Activated gamma-delta T cell treated with anti-CD3 and anti-CD28 coated beads, Interleukin-2, amount 50 U/mL, for 16 hours (primary cell): ENCODE measurements around the gene INPP4B.

ENCODE experiments used
- DNase-seq: peaks from one replicate; pipeline ENCODE4 v3.0.0-alpha.2; 2020; ENCODE audit warnings: low read depth

Gene INPP4B

DNA sequence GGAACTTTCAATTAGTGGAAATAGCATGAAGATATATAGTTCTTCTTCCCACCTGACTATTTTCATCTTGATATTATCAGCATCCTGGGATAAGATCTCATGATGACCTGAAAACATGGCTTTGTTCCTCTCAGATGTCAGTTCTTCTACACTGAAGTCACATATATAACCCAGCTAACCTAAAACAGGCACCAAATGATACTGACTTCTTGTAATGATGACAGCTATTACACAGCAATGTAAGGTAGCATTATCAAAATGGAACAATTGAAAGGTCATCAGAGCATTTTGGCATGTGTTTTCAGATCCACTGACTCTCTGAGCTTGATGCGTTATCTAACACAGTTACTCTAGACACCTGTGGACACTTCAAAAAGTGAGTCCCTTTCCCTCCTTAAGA, 469.9 kb downstream of the INPP4B start:
- DNase-seq = no peak

DNA sequence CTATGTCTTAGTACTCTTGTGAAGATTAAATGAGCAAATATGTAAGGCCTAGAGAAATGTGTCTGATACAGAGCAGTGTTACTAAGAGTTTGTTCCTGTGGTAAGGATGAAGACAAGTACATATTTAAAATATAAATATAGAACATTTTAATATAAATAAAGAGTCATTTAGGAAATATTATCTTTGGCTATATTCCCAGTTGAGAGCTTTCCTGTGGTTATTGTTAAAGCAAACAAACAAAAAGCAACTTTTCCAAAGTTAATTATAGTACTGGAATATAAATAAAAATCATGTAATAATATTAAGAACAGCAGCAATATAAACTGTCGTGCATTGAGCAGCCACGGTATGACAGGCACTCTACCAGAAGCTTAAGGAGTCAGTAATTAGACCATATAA, 472.5 kb downstream of the INPP4B start:
- no peak for DNase-seq

DNA sequence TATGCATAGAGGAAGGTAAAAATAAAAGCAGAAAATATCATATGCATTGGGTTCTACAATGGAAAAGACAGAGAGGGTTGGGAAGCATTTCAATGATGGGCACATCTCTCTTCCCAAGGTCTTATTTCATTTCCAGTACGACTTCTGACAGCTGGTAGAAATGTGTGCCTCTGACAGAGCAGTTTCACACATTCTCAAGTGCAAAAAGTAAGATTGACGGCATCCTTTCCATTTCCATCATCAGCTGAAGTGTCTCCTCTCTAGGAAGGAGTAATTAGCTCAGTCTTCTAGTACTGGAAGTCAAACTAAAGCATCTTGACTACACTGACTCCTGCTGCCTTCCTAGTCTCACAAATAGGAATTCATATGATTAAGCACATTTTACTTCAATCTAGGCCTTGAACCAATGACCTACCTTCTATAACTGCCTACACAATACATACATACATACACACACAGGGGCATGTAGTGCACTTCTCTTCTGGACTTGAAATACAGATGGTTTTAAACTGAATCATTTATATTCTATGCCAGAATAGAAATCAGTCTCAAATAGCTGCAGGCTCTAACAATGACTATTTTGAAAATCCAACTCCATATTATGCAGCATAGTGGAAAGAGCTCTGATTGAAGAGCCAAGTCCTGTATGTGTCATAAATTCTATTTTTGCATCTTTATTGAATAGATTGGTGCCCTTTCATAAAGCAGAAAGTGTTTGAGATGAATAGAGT, 473.4 kb downstream of the INPP4B start:
- DNase-seq = no peak

DNA sequence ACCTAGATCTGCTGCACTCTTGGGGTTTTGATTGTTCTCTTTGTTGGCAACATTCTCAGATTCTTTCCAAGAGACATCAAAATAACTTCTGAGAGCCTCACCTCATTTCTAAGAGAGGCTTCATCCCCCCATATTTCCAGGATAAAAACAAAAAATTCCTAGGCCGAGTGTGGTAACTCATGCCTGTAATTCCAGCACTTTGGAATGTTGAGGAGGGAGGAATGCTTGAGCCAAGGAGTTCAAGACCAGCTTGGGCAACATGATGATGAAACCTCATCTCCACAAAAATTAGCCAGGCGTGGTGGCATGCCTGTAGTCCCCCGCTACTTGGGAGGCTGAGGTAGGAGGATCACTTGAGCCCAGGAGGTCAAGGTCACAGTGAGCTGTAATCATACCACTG, 477.0 kb downstream of the INPP4B start:
- DNase-seq = no peak

DNA sequence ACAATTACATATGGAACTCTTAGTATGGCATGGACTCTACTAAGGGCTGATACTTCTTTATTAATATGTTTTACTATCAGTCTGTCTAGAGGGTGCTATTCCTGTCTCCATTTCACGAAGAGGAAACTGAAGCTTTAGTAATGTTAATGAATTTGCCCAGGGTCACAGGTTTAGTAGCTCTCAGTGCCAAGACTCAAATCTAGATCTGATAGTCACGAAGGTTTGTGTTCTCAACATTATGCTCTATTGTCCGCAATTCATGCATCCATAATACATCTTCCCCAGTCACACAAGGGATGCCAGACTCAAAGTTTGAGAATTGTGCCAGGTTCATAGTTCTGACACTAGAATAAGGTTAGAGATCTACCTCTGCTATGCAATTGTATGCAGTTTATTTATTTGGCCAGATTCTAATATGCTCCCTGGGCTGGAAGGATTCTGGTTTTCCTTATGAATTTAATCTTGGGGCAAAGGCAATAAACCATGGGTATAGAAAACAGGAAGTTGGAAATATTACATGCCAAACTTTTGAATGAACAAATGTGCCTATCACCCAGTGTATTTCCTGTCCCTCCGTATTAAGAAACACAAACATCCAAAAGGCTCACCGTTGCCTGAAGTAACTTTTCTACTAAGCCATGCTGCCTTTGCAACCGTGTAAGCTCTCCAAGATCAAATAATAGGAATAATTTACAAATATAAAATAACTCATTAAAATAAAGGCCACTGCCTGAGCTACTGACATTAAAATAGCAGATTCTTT, 478.5 kb downstream of the INPP4B start:
- DNase-seq = no peak

DNA sequence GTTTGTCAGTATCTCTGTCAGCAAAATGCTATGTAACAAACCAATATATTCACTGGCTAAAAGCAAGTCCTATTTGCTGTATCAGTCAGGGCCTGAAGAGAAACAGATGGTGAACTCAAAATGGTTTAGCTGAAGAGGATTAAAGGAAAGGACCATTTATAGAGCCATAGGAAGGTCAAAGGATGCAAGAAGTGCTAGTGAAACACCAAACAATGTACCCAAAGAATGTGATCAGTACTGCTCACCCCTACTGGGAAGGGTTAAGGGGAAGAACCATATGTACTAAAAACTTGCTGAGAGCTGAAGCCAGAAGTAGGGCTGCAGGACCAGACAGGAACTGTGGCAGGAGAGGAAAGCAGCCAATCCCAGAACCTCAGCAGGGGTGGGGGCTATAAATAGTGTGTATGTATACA, 479.3 kb downstream of the INPP4B start:
- DNase-seq = no peak

DNA sequence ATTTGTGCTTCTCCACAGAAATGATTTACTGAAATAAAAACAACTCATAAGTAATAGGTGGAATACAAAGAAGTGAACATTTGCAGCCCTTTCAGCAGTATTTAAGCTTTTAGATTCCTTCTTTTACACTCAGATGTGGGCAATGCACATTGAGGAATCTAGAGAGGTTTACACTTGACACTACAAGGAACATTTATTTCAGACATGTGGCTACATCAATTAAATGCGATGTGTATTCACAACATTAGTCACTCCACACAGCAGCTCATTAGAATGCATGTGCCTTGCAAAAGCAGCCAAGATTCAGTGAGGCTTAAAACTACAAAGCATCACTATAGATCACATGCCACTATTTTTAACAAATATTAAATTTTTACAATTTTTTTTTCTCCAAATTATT, 480.7 kb downstream of the INPP4B start:
- DNase-seq = no peak

DNA sequence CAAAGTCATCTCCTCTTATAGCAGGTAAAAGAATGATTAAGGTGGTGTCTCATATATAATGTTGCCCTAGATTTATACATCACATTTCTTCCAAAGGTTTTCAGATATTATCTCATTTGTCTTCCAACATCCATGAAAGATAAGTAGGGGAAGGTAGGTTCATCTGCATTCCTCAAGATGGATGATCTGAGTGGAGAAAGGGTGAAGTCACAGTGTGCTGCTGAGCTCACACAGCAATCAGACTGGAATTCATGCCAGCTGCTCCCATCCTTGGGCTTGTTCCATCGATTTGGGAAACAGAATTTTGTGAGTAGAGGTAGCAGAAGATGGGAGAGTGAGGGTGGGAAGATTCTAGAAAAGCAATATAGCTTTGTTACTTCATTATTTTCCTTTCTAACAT, 482.4 kb downstream of the INPP4B start:
- no peak for DNase-seq

DNA sequence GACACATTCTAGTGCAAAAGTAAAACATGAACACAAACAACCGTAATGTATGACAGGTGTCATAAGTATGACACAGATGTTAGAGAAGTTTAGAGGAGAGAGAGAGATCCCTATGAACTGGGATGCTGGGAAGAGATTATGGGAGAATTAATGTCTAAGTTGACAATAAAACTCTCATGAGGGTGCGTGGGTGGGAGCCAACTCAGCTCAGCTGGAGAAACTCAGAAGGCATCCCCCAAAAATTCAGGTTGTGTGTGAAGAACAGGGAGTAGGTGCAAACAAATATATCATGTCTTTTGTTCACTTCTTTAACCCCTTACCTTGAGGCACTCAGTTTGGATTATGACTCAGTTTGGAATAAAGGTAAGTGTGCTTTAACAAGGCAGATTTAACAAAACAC, 484.1 kb downstream of the INPP4B start:
- DNase-seq = no peak

DNA sequence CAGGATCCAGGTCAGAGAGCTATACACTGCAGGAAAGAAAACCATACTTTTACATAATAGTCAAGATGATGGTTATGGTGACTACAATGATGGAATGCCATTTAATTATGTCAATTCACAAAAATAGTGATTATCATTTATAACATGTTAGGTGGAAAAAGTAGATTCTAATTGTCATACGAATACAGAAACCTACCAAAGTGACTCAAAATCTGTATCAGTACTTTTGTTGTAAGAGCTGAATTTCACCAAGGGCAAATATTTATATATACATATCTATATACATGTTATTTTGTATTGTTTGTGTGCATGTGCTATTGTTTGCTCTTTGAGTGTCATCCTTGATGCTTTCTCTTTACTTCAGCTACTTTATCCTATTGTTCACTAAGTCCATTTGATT, 485.4 kb downstream of the INPP4B start:
- no peak for DNase-seq

DNA sequence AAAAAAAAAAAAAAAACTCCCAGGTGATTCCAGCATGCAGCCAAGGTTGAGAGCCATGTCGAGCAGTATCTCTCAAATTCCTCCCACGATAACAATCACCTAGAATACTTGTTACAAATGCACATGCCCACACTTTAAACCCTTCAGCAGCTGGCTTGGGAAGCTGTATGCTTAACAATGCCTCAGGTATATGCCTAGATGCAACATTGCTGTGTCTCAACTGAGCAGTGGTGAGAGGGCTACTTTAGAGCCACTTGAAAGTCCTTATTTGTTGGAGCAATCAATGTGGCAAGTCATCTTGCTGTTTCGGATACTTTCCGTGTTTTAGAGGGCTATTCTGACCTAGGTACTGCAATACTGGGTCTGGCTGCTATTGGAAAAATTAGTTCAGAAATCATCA, 487.4 kb downstream of the INPP4B start:
- no peak for DNase-seq

DNA sequence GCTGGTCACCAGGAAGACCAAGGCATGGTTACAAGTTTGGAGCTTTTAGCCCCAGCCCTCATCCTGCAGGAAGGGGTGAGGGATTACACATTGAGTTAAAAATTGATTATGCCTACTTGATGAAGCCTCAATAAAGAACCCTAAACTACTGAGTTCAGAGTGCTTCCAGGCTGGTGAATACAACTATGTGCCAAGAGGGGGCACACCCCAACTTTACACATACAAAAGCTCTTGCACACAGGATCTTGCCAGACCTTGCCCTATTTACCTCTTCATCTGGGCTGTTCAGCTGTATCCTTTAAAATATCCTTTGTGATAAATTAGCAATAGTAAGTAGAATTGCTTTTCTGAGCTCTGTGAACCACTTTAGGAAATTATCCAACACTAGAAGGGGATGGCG, 489.3 kb downstream of the INPP4B start:
- DNase-seq = no peak

DNA sequence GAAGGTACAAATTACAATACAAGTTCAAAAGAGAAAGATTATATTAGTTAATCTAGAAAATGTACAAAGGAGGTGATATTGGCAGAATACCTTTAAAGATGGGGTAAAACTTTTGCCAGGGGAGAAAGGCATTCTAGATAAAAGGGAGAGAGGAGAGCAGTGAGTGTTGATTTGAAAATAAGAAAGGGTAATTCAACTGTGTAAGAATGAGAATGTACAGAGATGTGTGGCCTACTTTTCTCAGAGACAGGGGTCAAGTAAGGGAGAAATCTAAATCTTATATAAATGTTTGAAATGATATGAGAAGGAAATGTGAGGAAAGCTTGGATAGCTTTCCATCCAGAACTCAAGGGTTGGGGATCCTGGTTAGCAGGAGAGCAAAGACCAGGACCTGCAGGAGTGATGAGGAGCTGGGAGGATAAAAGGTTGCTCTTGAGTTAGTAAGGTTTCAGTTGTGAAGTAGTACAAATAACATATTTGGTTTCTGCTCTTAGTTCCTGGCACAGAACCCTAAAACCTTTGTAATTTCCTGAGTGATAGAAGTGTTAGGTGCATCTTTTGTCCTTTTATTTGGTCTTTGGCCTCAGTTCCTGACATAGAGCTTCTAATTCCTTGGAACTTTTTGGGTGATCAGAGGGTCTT, 489.9 kb downstream of the INPP4B start:
- DNase-seq = no peak

DNA sequence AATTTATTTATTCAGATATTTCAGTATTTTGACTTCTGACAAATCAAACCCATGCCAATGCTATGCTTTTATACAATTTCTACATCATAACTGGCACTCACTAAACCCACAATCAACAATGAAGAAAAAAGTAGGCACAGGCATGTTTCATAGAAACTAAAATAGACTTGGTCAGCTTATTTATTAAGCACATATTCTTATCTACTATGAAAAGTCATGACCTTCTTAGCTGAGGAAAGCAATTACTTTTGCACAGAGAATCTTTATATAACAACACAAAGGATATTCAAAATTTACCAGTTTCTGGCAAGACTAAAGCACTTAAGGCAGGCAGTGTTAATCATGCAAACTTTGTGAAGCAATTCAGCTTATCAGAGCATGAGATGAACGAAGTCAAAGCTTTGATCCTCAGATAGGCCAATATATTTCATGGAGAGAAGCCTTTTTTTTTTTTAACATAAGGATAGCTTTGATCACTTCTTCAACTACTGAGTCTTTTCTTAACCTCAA, 490.6 kb downstream of the INPP4B start:
- no peak for DNase-seq

DNA sequence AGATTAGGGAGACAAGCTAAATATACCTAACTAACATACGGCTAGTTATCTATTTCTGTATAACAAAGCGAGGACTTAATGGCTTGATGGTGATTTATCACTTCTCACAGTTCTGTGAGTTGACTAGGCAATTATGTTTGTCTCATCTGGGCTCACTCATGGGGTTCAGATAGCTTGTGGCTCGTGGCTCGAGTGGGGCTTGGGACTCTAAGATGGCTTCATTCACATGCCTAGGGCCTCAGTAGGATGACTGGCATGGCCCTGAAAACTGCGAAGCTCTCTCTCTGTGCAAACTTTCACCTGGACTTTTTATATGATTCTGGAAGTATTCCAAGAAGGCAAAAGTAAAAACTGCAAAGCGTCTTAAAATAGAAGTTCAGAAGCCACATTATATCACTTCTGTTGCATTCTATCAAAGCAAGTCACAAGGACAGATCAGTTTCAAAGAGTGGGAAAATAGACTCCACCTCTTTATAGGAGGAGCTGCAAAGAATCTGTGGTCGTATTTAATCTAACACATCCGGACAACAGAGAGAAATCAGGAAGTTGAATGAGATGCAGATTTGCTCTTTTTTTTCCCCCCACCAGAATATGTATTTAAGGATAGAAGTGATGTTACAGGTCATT, 491.2 kb downstream of the INPP4B start:
- DNase-seq = no peak

DNA sequence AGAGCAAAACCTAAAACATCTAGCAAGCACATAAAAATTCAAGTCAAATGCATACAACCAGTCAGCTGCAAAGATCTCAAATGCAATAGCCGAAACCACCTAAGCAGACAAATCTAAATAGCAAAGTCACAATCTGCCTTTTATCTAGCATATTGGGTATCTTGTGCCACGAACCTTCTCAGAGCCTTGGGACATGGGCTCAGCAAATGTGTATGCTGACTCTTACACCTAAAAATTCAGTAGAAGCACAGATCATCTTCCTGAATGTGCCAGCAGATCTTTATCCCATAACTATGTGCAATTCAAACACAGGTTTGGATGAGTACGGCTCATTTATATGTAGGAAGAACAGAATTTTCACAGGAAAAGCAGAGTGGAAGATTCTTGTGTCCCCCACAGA, 492.1 kb downstream of the INPP4B start:
- DNase-seq = no peak

DNA sequence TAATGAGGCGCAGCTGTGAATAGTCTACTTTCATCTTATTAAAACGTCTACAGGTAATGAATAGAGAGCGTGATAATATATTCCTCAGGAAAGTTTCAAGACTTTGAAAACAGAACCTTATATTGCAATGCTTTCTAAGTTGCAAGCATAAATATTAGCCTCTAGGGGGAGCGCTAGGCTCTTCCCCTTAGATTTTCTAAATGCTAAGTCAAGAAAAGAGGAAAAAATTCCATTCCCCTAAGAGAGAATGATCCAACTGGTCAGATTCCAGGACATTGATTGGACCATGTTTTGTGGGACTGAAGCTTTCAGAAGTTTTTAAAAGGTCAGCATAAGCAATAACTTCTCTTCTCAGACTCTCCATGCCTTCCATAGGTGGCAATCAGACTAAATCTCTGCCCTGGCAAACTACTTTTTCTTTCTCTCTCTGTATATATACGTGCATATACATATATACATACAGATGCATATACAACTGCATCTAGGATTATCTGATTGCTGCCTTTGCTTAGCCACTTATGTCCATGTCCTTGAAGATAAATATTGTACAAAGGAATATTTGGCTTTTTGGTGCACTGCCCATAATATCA, 492.9 kb downstream of the INPP4B start:
- no peak for DNase-seq

DNA sequence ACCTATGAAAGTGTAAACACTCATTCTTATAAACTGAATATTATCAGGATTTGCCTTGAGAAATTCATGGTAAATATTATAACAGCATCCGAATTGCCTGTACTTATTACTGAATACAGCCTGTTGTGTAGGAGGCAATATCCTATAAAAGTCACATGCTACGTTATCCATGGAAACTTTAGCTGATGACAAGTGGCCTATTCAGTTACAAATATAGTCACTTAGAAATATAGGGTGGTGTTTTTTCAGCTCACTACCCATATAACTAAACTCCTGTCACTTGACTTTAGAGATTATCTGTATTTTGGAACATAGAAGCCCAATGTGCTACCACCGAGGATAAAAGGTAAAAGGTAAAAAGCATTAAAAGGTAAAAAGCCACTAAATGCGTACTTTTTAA, 493.4 kb downstream of the INPP4B start:
- DNase-seq = no peak

DNA sequence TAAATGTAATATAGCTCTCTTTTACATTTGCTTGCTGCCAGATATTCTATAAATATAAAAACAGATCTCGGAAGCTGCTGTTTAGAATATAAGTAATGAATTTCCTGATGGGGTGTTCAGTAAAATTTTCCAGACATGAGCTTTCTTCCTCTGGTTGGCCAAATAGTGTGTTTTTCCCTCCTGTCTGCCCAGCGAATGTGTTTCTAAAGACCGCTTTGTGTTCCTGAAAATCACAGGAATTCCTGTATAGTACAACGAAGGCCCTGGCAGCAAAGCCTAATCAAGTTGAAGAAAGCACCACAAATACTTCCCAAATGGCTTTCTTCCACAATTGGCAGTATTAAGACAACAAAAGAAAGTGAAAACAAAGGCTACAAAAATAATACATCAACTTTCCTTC, 494.1 kb downstream of the INPP4B start:
- DNase-seq = no peak

DNA sequence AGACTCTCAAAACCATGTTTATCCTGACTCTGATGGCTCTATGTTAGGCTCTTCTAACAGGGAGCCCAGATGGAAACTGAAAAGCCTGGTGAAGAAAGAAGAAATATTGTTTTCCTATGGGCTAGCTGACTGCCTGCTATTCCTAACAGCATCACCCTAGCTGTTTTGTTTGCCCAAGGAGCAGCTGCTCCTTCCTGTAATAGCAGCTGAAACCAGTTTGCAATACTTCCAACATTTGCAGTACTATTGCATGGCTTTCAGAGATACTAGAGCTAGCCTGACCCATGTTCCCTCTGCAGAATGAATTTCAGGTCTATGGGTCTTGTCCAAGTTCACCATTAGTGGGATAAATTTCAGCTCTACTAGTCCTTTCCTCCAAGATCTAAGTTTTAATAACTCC, 495.2 kb downstream of the INPP4B start:
- no peak for DNase-seq

DNA sequence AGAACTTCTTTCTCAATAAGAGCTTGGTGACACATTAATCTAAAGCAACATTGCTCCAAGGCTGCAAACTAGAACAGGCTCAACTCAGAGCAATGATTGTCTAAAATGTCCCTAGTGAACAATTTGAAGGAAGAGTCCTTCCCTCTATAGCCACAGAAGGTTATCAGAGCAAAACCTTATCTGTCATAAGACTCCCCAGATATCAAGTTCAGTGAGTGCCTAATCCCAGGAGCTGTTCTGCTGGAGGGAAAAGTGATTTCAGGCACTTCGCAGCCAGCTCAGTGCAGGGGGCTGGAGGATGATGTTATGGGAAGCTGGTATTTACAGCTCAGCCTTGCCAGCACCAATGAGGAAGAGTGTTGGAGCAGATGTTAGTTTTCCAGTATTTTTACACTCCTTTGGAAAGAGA, 497.5 kb downstream of the INPP4B start:
- DNase-seq = no peak

DNA sequence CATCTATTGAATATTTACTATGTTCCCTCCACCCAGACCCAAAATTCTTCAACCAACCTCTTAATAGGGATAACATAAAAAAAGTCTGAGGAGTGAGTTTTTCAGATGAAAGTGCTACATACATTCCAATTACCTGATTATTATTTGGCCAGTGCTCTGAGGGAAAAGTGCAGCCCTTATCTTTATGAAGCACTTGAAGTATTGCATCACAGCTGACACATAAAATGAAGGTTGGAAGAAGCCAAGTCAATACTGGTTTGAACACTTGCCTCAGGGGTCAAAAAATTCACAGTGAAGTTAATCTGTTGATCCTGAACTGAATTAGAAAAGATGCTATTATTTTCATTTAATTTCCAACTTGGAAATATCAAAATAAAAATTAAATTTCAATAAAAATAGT, 498.9 kb downstream of the INPP4B start:
- DNase-seq = no peak
